CD4-positive, alpha-beta T cell treated with Interleukin-21 for 1 hour (primary cell): Measurements from ENCODE around the gene DOCK8.
"Not testable (repeated sequence)": the region's sequence is repeated elsewhere in the genome, so short reads cannot be mapped to it uniquely, and the experiment has no call there.

Experiments
- DNase-seq: peaks from one replicate; pipeline ENCODE4 v3.0.0-alpha.2; 2020

DOCK8 gene

DNA sequence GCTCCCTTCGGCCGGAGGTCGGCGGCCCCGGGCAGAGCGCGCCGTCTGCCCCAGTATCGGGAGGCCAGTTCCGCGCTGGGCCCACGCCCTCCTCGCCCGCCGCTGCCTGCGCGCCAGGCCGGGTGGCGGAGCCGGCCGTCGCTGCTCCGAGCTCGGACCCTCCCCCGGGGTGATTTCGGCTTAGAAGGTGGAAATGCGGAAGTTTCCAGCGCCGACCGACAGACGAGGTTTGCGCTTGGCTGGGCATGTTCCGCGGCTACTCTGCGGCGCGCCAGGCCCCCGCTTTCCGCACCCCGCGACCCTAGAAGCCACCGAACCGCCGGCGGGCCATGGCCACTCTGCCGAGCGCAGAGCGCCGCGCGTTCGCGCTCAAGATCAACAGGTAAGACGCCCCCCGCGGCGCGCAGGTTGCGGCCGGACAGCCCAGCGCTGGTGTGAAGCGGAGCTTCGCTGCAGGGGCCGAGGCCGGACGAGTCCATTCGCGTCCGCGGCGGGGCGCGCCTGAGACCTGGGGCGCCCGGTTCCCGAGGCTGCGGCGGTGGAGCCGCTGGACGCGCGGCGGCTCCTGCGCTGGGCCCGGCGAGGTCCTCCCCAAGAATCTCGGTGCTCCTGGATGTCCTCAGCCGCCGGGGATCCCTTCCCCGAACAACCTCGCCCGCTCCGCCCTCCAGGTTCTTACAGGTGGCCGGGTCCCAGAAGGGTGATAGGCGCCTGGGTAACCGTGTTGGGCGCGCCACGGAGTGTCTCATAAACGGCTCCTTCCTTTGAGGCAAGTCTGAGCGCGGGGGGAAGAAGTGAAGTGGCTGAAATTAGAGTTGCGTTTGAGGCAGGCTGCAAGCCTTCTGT lies at the start of gene DOCK8:
Gene DOCK8, plus strand, starts transcription at position 218 of the 846 bp plus-strand sequence. Its CDS starts 112 bp downstream, at position 330.
- peak; percentile 61 for DNase-seq

GRCh38 chr9:169757-170156 lies 44.9 kb upstream of the DOCK8 start:
- DNase-seq = not testable (repeated sequence)

DNA sequence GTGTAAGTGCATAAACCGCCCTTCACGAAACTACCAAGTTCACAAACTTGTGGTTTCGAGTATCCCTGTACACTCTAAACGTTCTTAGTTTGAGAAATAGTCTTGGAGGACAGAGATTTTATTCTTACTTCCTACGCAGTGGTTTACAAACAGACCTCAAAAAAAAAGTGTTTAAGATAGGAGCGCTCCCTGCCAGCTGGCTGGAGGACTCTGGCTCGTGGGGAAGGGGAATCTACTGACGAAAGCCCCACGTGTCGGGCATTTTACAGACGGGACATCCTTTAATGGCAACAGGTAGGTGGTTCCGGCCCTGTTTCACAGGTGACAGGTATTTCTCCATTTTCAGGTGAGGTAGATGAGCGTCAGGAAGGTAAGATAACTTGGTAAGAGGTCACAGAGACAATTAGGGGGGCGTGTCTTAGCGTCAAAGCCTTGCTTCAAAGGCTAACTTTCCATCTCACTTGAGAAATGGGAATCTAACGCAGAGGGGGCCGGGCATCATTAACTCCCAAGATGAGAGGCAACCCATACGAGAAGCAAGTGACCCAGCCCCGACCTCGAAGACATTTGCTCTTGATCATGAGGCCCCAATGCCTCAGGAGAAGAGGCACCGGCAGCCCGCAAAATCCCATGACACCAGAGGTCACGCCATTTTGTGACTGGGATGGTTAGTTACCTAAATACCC lies 36.4 kb upstream of the DOCK8 start:
- peak; percentile 50 for DNase-seq

- DNase-seq = peak; percentile 91
Measured at GRCh38 chr9:178970-179383, 35.7 kb upstream of the DOCK8 start, which contains the start of gene ZNG1A. Gene ZNG1A, minus strand, starts transcription at chr9:179056. Its CDS starts 87 bp downstream, at chr9:178969.

DNA sequence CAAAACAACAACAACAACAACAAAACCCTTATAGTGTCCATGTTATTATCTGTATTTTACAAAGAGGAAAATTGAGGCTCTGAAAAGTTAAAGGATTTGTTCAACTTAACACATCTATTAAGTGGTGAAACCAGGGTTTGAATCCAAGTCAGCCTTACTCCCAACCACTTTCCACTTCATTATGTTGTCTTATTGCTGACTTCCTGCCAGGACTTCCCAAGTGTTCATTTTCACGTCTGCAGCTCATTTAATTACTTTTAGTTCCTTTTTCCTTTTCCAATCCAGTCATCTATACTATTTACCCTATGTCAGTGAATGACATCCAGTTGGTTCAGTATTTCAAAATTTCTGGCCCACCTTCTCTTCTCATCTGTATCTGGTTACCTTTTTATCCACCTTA lies 15.1 kb upstream of the DOCK8 start:
- DNase-seq = not testable (repeated sequence)

- no peak for DNase-seq
Measured at GRCh38 chr9:206481-206880, 8.2 kb upstream of the DOCK8 start.

- no peak for DNase-seq
Measured at GRCh38 chr9:209143-209758, 5.4 kb upstream of the DOCK8 start.

GRCh38 chr9:211036-211435 lies 3.6 kb upstream of the DOCK8 start:
- DNase-seq = no peak

- DNase-seq = no peak
Measured at GRCh38 chr9:211557-211956, 3.1 kb upstream of the DOCK8 start.

DNA sequence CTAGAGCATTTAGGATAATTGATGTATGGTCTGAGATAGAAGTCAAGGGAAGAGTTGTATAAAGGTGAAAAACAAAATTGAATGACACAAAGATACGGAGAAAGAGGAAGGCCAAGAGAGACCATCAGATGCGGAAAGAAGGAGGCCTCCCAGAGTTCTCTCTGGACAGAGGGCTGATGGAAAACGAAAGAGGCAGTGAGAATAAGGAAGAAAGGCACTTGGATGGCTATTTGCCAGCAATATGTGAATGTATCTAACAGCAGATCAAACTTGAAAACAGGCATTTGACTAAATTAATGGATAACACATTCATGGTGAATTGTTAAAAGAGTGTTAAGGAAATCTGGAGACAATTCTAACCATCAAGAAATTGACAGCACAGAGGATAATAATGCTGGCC lies 2.4 kb upstream of the DOCK8 start:
- peak; percentile 11 for DNase-seq

DNA sequence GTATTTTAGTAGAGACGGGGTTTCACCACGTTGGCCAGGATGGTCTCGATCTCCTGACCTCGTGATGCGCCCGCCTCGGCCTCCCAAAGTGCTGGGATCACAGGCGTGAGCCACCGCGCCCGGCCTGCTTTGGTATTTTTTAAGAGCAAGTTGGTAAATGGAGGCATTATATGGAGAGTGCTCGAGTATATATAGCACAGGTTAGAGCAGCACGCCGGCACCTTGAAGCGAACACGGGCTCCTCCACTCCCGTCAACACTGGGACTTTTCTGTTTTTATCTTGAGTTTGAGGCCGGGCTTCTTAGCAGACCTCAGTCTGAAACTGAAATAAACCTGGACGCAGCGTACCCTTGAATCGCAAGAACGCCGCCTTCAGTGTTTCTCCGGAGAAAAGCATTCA lies 764 bp upstream of the DOCK8 start:
- DNase-seq = not testable (repeated sequence)

DNA sequence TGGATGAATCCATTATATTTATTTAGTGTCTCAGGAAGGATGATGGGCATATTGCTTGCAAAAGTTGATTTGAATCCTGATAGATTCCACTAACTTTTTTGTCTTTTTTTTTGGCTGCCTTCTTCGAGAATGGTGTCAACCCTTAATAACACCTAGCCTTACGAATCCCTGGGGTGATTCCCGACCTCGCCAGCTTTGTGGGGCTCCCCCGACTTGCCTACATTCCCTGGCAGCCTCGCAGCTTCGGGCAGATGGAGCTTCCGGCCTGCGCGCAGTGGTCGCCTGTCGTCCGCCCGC lies 366 bp upstream of the DOCK8 start:
- no peak for DNase-seq

GRCh38 chr9:215631-216155 lies 1.0 kb downstream of the DOCK8 start:
- no peak for DNase-seq

GRCh38 chr9:216866-217265 lies 2.2 kb downstream of the DOCK8 start:
- no peak for DNase-seq

DNA sequence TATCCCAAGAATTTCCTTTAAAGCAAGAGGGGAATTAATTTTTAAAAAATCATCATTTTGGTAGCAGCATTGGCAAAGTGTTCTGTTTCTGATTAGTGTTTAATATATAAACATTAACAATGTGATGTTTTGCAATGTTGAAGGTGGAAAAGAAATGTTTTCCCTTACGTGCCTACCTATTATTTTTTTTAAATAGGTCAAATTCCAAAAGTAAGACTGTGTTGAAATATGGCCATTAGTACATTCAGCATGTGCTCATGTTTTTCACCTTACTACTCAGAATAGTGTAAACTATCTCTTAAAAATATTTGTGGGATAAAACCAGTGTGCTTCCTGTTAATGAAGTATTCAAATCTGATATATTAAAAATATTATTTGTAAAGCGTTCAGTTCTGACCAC lies 3.3 kb downstream of the DOCK8 start:
- no peak for DNase-seq

GRCh38 chr9:219036-219435 lies 4.4 kb downstream of the DOCK8 start:
- not testable (repeated sequence) for DNase-seq

DNA sequence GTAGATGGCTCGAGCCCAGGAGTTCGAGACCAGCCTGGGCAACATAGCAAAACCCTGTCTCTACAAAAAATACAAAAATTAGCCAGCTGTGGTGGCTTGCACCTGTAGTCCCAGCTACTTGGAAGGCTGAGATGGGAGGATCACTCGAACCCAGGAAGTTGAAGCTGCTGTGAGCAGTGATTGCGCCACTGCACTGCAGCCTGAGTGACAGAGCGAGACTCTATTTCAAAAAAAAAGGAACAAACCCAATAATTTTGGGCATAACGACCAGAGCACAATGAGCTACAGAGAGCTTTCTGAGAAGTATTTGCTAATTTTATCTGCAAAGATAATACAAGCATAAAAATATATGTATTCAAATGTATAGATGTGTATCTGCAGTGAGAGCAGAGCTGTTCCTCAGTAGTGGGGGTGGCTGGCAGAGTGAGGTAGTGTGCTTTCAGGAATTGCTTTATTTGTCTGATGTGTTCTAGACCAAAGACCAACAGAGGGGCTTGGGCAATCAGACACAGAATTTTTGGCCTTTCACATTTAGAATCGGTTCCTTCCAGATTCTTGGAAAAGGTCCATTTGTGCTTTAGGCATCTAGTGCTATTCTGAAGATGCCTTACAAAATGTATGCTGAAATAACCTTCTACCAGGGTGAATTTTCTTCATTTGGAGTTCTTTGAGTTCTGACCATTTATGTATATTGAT lies 5.2 kb downstream of the DOCK8 start:
- DNase-seq = no peak

DNA sequence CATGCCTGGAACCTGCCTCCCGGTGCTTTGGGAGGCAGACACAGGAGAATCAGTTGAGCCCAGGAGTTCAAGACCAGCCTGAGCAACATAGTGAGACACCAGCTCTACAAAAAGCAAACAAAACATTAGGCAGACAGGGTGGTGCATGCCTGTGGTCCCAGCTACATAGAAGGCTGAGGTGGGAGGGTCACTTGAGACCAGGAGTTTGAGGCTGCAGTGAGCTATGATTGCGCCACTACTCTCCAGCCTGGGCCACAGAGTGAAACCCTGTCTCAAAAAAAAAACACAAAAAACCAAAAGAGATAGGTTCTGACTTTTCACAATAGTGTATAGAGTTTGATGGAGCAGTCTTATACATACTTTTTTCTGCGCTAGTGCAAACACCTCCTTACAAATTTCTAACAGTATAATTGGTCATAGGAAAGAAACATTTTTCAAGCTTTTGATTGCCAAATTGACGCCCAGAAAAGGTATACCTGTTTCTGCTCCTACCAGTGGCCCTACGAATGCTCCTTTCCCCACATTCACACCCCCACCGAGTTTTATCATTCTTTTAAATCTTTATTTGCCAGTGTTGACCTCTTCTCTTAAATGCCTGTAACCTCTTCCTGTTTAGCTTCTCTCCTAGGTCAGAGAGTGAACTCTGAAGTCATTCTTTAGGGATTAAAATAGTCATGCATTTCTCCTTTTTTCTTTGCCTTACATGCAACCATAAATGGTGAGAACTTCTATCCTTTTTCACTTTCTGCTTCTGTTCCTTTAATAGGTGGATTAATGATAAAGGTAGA lies 7.5 kb downstream of the DOCK8 start:
- peak; percentile 10 for DNase-seq

DNA sequence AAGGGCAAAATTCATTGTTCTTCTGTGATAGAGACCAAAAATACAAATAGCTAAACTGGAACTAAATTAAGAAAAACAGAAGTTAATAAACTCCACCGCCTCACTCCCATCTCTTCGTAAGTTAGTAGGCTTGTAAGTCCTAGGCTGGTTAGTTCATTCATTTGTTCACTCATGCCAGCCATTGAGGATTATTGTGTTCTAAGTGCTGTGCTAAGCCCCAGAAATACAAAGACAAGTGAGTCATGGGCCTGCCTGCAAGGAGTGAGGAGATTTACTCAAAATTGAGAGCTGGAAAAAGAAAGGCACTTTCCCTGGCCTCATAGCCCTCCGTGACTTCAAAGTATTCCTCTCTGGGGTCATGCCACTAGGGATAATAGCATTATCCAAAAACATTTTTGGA lies 8.5 kb downstream of the DOCK8 start:
- DNase-seq = no peak

DNA sequence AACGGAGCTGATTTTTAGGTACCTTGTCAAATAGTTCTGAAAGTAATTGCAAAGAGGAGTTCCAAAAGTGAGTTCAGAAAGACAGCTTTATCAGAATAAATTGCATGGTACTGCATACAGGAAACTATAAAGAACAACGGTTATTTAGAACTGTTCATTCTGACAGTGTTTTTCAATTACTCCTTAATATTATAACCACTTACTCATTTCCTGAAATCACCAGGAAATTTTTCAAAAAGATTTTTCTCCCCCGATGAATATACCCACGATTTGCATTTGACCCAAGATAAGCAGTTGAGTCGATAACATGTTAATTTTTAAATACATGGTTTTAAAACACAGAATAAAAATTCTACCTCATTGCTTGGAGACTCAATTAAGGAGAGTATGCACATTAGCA lies 9.4 kb downstream of the DOCK8 start:
- no peak for DNase-seq

DNA sequence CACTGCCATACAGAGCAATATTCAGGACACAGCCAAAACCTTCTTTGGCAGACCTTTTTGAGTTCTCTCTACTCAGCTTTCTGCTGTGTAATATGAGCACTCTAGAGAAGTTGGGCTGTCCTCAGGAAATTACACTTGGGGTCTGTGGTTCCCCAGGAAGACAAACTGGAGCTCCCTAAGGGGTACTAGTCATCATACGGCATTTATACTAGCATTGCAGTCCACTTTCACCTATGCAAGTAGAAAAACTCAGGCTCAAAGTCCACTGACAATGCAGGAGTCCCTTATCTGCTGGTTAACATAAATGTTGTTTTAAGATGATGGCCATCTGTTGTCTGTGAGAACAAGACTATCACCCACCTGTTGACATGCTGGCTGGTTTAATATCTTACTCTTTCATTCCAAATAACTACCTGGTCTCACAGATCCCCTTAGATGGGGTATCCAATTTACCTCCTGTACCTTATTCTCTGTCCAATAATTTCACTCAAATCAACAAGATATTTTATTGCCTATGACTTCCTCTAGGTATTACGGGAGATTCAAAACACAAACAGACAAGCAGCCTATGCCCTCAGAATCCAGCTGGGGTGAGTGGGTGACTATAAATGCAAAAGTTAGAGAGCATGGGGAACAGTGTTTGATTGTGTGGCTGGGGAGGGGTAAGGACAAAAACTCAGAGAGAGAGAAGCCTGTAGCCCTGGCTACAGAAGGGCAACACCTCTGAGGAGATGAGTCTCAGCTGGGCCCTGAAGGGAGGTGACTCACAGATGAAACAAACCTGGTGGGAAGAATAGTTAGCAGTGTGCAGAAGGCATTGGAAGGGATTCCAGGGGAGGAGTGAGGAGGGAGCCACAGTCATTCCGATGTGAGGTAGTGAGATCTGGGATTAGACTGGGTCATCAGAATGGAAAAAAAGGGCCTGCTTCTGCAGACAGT lies 10.2 kb downstream of the DOCK8 start:
- DNase-seq = no peak
